ENCODE data around the gene SPIRE2. TPM values are rescaled to one million over a fixed set of nuclear protein-coding genes. Genes with fewer than 3 reads are reported as not detected.
"Not testable (repeated sequence)": the region's sequence is repeated elsewhere in the genome, so short reads cannot be mapped to it uniquely, and the experiment has no call there.

The SPIRE2 gene
- total RNA-seq, 1 donor from 2014 or later, result 1.2 TPM

GRCh38 chr16:89801800-89802199, 26.5 kb upstream of the SPIRE2 start:
- Histone ChIP-seq H3K9me3 (replicated peaks) (no peaks in the 10 kb centered on the region), H3K27ac (replicated peaks) (no peak overlapping the region), H3K36me3 (no peaks in the 10 kb centered on the region), H3K4me1 (peaks cover 18% of the 10 kb centered on the region), H3K4me3 (no peak overlapping the region), H3K27me3 (ENCODE audit: low read depth) (no peaks in the 10 kb centered on the region)
- TF ChIP-seq CTCF (IDR thresholded peaks at IDR 0.05; ENCODE audit: borderline replicate concordance), result no peak
- intact Hi-C loops (cut with micrococcal nuclease), result no loop called here
- DNase-seq, result no peak

GRCh38 chr16:89805136-89805905, 23.0 kb upstream of the SPIRE2 start:
- Histone ChIP-seq H3K27ac (replicated peaks) (no peak overlapping the region), H3K27me3 (ENCODE audit: low read depth) (no peaks in the 10 kb centered on the region), H3K9me3 (replicated peaks) (no peaks in the 10 kb centered on the region), H3K36me3 (no peaks in the 10 kb centered on the region), H3K4me1 (no peaks in the 10 kb centered on the region), H3K4me3 (no peak overlapping the region)
- intact Hi-C loops (cut with micrococcal nuclease), result no loop called here
- TF ChIP-seq CTCF (IDR thresholded peaks at IDR 0.05; ENCODE audit: borderline replicate concordance), result no peak
- DNase-seq, result no peak

GRCh38 chr16:89806589-89807193, 21.6 kb upstream of the SPIRE2 start:
- H3K4me3 ChIP-seq; intact Hi-C loops (cut with micrococcal nuclease); H3K4me1 ChIP-seq; H3K9me3 ChIP-seq (replicated peaks); H3K27me3 ChIP-seq (ENCODE audit: low read depth); H3K36me3 ChIP-seq; H3K27ac ChIP-seq (replicated peaks); DNase-seq: not testable (repeated sequence)

- no peak for DNase-seq
- Histone ChIP-seq H3K4me3 (no peak overlapping the region), H3K4me1 (no peaks in the 10 kb centered on the region), H3K9me3 (replicated peaks) (no peaks in the 10 kb centered on the region), H3K27me3 (ENCODE audit: low read depth) (no peaks in the 10 kb centered on the region), H3K27ac (replicated peaks) (no peak overlapping the region), H3K36me3 (no peaks in the 10 kb centered on the region)
- intact Hi-C loops (cut with micrococcal nuclease), result no loop called here
- TF ChIP-seq CTCF (IDR thresholded peaks at IDR 0.05; ENCODE audit: borderline replicate concordance), result no peak
Measured at GRCh38 chr16:89808475-89808874, 19.8 kb upstream of the SPIRE2 start.

- H3K4me3 ChIP-seq, result no peak overlapping the region
- DNase-seq, result no peak
- peaks cover 7% of the 10 kb centered on the region for H3K4me1 ChIP-seq
- TF ChIP-seq CTCF (IDR thresholded peaks at IDR 0.05; ENCODE audit: borderline replicate concordance), result no peak
- H3K27ac ChIP-seq (replicated peaks), result no peak overlapping the region
- no peaks in the 10 kb centered on the region for H3K36me3 ChIP-seq
- intact Hi-C loops (cut with micrococcal nuclease), result no loop called here
- no peaks in the 10 kb centered on the region for H3K9me3 ChIP-seq (replicated peaks)
- H3K27me3 ChIP-seq (ENCODE audit: low read depth), result peaks cover 9% of the 10 kb centered on the region
Measured at GRCh38 chr16:89811321-89811720, 17.0 kb upstream of the SPIRE2 start.
